G401.6 (cell line): Measurements from ENCODE around the gene SAMD4B.

ENCODE experiments used
- FAIRE-seq: peaks from 2 replicates; lab custom pipeline; 2012; peaks lifted over from hg19 to GRCh38; lab: Jason Lieb, UNC

The SAMD4B gene

DNA sequence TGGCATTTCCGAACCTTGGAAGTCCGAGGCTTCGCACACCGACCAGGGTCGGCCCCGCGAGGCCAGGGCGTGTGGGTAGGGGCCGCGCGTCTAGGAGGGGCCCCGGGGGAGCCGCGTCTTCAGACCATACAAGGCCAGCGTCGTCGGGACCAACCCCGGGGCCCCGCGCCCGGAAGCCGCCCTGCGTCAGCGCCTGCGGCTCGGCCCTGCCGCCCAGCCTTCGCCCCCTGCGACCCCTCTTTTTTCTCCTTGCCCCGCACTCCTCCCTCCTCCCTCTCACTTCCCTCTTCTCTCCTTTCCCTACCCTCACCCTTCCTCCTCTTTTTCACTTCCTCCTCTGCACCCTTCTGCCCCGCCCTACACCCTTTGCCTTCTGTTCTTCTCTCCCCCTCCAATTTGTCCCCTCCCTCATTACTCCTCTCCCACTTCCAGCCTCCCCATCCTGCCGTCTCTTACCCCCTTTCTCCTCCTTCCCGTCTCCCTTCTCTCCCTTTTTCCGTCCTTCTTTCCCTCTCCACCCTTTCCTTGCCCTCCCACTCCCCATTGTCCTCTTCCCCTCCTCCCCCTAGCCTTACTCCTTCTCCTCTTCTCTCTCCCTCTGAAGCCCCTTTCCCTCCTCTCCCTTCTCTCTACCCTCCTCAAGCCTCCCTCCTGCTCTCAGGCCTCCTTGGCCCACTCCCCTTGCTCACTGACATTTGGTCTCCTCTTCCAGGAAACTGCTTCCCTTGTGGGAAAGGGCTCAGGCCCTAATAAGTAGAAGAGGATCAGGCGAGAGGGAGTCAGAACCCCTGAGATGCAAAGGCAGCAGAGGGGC lies 68.0 kb downstream of the SAMD4B start:
- FAIRE-seq, result no peak

DNA sequence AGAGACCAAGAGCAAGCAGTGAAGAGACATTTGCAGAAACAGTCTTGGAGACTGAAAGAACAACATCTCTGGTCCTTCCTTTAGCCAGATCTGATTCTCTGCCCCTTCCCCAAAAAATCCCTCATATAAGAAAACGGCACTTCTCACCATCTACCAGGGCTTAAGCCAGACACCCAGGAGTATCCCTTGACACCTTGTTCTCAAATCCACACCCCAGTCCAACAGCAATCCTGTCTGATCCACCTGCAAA lies 68.5 kb downstream of the SAMD4B start:
- no peak for FAIRE-seq

GRCh38 chr19:39411081-39411831 lies 69.0 kb downstream of the SAMD4B start:
- no peak for FAIRE-seq

DNA sequence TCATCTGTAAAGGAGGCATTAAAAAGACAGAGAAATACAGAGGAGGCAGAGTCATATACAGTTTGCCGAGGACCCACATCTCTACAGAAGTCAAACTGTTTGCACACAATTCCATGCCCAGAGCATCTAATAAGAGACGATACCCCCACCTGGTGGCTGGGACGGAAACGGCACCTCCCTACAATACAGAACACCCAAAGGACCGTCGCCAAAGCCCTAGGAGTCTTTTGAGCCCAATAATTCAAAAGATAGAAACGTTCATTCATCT lies 69.5 kb downstream of the SAMD4B start:
- FAIRE-seq, result no peak

DNA sequence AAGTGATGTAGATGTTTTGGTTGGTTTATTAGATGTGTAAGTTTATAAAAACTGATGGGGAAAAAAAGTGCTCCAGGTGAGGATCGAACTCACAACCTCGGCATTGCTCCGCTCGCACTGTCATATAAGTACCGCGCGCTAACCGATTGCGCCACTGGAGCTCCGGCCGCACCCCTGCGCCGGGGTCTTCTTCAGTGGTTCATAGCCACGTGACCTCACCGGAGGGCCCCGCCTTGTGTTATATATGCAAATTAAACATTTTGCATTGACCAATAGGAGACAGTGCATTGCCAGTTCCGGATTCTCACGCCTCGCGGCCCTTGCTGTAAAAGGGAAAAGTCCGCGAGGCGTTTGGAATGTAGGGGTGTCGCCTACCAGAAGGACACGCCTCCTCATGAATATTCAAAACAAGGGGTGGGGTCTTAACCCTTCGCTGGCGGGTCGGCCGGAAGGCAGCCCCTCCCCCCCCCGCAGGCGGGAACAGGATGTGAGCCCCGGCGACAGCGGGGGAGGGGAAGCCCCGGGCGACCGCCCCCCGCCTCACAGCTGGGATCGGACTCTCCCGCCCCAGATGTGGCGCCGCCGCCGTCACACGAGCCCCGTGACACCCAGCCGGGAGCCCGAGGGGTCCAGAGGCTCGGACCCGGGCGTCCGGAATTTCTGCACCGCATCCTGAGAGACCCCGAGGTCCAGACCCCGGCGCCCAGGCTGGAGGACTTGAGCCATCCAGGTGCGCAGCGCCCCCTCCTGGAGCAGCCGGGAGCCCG lies 70.1 kb downstream of the SAMD4B start, which contains the start of gene PLEKHG2:
Gene PLEKHG2, plus strand, starts transcription at position 570 of the 767 bp plus-strand sequence. CDS start 1,418 bp downstream, outside the sequence.
- FAIRE-seq, result peak; percentile 99

DNA sequence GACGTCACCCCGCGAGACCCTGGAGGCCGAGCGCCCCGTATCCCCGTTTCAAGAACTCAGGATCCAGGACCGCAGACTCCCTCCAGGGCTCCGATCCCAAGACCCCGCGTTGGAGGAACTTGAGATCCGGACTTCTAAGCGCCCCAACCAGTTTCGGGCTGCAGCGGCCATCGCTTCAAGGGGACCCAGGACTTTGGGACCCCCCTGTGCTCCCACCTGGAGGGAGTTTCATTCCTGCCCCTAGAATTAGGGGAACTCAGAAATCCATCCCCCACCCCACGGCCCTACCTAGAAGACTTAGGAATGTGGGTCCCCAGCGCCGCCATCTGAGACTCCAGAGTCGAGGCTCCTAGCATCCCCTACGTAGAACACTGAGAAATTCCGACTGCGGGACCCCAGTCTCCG lies 70.6 kb downstream of the SAMD4B start:
- no peak for FAIRE-seq

GRCh38 chr19:39413272-39413910 lies 71.2 kb downstream of the SAMD4B start:
- no peak for FAIRE-seq

- no peak for FAIRE-seq
These were observed 71.8 kb downstream of the SAMD4B start for GRCh38 chr19:39413911-39414608.

DNA sequence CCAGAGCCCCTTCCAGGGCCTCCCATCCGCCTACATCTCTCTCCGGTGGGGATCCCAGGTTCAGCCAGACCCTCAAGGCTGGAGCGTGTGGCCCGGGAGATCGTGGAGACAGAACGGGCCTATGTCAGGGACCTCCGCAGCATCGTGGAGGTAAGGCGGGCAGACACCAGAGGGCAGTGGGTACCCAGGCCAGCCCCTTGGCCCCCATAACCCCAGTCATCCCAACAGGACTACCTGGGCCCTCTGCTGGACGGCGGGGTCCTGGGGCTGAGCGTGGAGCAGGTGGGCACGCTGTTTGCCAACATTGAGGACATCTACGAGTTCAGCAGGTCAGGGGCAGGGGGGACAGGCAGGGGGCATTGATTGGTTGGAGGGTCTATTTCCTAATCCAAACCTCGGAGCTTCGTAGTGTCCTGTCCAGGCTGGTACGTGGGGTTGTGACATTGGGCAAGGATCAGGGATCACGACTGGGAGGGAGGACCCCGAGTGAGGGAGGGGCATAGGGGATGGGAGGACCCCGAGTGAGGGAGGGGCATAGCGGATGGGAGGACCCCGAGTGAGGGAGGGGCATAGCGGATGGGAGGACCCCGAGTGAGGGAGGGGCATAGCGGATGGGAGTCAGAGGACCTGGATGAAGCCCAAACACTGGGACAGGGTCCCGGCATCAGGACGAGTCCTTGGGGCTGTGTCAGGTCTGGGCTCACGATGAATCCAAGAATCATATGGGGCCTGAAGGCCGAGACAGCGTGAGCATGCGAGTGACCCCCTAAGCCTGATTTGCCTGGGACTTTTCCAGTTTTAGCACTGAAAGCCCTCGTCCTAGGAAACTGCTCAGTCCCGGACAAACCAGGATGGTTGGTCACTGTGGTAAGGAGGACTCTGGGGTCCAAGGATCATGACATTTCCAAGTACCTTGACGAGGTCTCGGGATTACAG lies 73.2 kb downstream of the SAMD4B start:
- no peak for FAIRE-seq

DNA sequence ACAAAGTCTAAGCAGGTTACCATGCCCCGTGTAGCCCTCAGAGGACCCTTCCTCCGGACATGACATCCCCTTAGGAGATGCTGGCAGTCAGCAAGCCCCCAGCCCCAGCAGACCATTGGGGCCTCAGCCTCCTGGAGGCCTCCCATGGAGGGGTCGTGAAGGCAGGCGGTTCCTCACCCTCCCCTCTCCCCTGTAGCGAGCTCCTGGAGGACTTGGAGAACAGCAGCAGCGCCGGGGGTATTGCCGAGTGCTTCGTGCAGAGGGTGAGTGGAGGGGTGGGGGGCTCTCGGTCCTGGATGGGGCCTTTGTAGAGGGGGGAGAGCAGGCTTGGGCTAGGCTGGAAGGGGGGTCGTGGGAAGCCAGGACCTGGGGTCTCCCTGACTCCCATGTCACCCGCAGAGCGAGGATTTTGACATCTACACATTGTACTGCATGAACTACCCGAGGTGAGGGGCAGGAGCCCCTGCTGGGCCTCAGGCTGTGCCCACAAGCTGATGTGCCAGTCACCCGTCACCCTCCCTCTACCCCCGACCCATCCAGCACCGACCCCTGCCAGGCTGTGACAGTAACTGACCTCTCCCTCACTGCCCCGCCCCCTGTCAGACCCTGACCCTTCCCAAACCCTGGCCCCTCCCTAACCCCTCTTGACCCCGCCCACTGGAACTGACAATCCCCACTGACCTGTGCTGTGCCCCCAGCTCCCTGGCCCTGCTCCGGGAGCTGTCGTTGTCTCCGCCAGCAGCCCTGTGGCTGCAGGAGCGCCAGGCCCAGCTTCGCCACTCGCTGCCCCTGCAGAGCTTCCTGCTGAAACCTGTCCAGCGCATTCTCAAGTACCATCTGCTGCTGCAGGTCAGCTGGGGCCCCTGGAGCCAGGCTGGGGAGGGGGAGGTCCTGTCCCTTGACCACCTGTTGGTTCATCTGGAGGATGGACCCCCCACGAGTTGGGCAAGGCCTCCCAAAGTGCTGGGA lies 74.2 kb downstream of the SAMD4B start:
- no peak for FAIRE-seq

- FAIRE-seq, result no peak
These were observed 75.4 kb downstream of the SAMD4B start for GRCh38 chr19:39417463-39418181.

DNA sequence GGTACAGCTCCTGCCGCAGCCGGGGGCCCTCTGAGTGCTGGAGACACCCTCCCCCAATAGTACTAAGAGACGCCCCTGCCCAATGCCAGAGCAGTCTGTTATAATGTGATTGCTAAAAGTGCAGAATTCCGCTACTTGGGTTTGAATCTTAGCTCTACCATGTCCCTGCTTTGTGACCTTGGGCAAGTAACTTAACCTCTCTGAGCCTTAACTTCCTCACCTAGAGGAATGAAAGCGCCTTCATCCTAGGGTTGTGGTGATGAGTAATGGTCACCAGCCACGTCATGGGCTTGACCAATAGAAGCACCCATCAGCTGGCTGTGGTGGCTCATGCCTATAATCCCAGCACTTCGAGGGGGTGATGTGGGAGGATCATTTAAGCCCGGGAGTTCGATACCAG lies 76.8 kb downstream of the SAMD4B start:
- no peak for FAIRE-seq

DNA sequence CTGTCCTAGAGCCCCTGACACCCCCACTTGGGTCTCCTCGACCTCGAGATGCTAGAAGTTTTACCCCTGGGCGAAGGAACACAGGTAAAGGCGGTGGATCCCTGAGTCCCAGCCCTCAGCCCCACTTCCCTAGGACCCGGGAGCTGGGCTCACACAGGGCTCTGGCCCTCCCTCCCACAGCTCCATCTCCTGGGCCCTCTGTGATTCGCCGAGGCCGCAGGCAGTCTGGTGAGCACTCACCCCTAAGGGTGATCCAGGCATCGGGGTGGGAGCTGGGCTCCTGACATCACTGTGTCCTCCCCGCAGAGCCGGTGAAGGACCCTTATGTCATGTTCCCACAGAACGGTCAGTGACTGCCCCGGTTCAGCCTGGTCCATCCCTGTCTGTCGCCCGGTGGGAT lies 78.5 kb downstream of the SAMD4B start:
- FAIRE-seq, result no peak

DNA sequence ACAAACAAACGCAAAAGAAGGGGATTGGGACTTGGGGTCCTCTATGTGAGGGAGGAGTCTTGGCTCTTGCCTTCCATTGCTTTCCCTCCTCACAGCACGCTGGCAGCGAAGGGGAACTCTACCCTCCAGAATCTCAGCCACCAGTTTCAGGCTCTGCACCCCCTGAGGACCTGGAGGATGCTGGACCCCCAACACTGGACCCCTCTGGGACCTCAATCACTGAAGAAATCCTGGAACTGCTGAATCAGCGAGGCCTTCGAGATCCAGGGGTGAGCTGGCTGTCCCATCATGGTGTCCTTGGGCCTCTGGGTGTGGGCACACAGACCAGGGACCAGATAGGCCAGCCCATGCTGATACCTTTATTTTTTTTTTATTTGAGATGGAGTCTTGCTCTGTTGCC lies 79.8 kb downstream of the SAMD4B start:
- FAIRE-seq, result no peak

DNA sequence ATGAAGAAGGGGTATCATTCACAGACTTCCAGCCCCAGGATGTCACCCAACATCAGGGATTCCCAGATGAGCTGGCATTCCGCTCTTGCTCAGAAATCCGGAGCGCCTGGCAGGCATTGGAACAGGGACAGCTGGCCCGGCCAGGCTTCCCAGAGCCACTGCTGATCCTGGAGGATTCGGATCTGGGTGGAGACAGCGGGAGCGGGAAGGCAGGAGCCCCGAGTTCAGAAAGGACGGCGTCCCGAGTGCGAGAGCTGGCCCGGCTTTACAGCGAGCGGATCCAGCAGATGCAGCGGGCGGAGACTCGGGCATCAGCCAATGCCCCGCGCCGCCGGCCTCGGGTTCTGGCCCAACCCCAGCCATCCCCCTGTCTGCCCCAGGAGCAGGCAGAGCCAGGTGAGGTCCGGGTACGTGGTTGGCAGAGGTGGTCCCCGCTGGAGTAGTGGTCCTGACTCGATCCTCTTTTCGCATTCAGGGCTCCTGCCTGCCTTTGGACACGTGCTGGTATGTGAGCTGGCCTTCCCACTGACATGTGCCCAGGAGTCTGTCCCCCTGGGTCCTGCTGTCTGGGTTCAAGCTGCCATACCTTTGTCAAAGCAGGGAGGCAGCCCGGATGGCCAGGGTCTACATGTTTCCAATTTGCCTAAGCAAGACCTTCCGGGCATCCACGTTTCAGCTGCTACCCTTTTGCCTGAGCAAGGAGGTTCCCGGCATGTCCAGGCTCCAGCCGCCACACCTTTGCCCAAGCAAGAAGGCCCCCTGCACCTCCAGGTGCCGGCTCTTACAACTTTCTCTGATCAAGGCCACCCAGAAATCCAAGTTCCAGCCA lies 81.3 kb downstream of the SAMD4B start:
- FAIRE-seq, result no peak

DNA sequence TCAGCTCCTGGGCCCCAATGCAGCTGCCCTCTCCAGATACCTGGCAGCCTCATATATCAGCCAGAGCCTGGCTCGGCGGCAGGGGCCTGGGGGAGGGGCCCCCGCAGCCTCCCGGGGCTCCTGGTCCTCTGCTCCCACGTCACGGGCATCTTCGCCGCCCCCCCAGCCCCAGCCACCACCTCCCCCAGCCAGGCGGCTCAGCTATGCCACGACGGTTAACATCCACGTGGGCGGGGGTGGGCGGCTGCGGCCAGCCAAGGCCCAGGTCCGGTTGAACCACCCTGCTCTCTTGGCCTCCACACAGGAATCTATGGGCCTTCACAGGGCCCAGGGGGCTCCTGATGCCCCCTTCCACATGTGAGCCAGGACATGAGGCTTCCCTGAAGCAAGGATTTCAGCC lies 82.7 kb downstream of the SAMD4B start:
- no peak for FAIRE-seq

GRCh38 chr19:39425744-39426143 lies 83.5 kb downstream of the SAMD4B start:
- no peak for FAIRE-seq

DNA sequence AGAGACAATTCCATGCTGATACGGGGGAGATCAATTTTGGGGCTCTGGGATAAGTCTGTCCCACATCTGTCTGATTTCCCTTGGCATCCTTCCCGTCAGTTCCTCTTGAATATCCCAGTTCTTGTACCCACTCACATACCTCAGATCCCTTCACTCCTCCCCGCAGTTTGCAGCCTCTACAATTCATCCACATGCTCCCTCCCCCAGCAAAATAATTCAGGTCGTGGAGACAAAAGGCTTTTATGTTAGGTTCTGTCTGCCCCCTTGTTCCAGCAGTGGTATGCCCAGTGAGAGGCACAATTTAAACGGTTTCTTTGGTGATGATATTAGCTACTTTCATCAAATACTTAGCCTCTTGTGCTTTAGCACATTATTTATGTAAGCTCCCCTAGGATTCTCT lies 83.9 kb downstream of the SAMD4B start:
- no peak for FAIRE-seq
